Neural progenitor cell (in vitro differentiated cells): Measurements from ENCODE around the gene ARPC5. TPM values are rescaled to one million over a fixed set of nuclear protein-coding genes. Genes with fewer than 3 reads are reported as not detected.

ENCODE experiments used
- DNase-seq: peaks from one replicate; pipeline ENCODE4 v3.0.0-alpha.2; 2016; ENCODE audit warnings: low spot score
- H2AFZ ChIP-seq: fragments of 200-600 bp; sonication (generic); replicated peaks from 2 replicates; pipeline ENCODE4 v1.6.1; 2016; ENCODE audit warnings: antibody characterized with exemption
- H3F3A ChIP-seq: fragments of 200-600 bp; sonication (generic); 2 replicates; pipeline ENCODE4 v1.6.1; 2016; ENCODE audit warnings: antibody characterized with exemption, low read depth
- H3K27ac ChIP-seq: fragments of 200-600 bp; sonication (generic); 2 replicates; pipeline ENCODE4 v1.5.1; 2016; ENCODE audit warnings: mild to moderate bottlenecking
- H3K27me3 ChIP-seq: fragments of 200-600 bp; sonication (generic); 2 replicates; pipeline ENCODE4 v1.6.1; 2016; ENCODE audit warnings: mild to moderate bottlenecking, moderate library complexity
- H3K36me3 ChIP-seq: fragments of 200-600 bp; sonication (generic); 2 replicates; pipeline ENCODE4 v1.5.1; 2016
- H3K4me1 ChIP-seq: fragments of 200-600 bp; sonication (generic); 2 replicates; pipeline ENCODE4 v1.6.1; 2016; ENCODE audit warnings: mixed run types
- H3K4me2 ChIP-seq: fragments of 200-600 bp; sonication (generic); 2 replicates; pipeline ENCODE4 v1.6.1; 2016
- H3K4me3 ChIP-seq: fragments of 200-600 bp; sonication (generic); 2 replicates; pipeline ENCODE4 v1.5.1; 2016
- H3K79me2 ChIP-seq: fragments of 200-600 bp; sonication (generic); 2 replicates; pipeline ENCODE4 v1.6.1; 2016; ENCODE audit warnings: low read depth
- H3K9ac ChIP-seq: fragments of 200-600 bp; sonication (generic); 2 replicates; pipeline ENCODE4 v1.6.1; 2016
- H3K9me3 ChIP-seq: fragments of 200-600 bp; sonication (generic); 2 replicates; pipeline ENCODE4 v1.5.1; 2016; ENCODE audit warnings: low read depth
- H4K20me1 ChIP-seq: fragments of 200-600 bp; sonication (generic); 2 replicates; pipeline ENCODE4 v1.6.1; 2016; ENCODE audit warnings: low read depth
- H3K27ac Mint-ChIP-seq: 3 replicates; pipeline ENCODE4 v1.8.0; 2021; ENCODE audit warnings: mixed read lengths
- H3K27me3 Mint-ChIP-seq: 2 replicates; pipeline ENCODE4 v1.8.0; 2022; ENCODE audit warnings: low read depth, mild to moderate bottlenecking, inconsistent platforms, moderate library complexity, mixed read lengths; ENCODE audit not compliant: insufficient read depth
- H3K36me3 Mint-ChIP-seq: 3 replicates; pipeline ENCODE4 v1.8.0; 2021; ENCODE audit warnings: mixed read lengths
- H3K4me1 Mint-ChIP-seq: 3 replicates; pipeline ENCODE4 v1.8.0; 2021; ENCODE audit warnings: mixed read lengths
- H3K4me3 Mint-ChIP-seq: 3 replicates; pipeline ENCODE4 v1.8.0; 2021; ENCODE audit warnings: mild to moderate bottlenecking, moderate library complexity, mixed read lengths
- H3K9me3 Mint-ChIP-seq: 3 replicates; pipeline ENCODE4 v1.8.0; 2020; ENCODE audit warnings: mixed read lengths
- CTCF ChIP-seq: fragments of 200-600 bp; sonication (generic); IDR thresholded peaks from 2 replicates; pipeline ENCODE4 v1.5.1; 2017; ENCODE audit warnings: antibody characterized with exemption, mild to moderate bottlenecking
- EZH2 ChIP-seq: fragments of 200-600 bp; sonication (generic); IDR thresholded peaks from 2 replicates; pipeline ENCODE4 v1.6.1; 2017; ENCODE audit warnings: antibody characterized with exemption, mild to moderate bottlenecking, moderate library complexity
- EZH2phosphoT487 ChIP-seq: fragments of 200-600 bp; sonication (generic); IDR thresholded peaks from 2 replicates; pipeline ENCODE4 v1.6.1; 2017; ENCODE audit warnings: antibody characterized with exemption
- total RNA-seq: library from RNA; depleted of rRNA; stranded (reverse); fragments of >200 nt; gene quantifications from 2 replicates; pipeline ENCODE4 v1.2.3, GENCODE V29; 2015; ENCODE audit warnings: low replicate concordance

Gene ARPC5
- total RNA-seq, 1 donor from 2014 or later, result 131 TPM

GRCh38 chr1:183642166-183642565, 6.6 kb upstream of the ARPC5 start:
- H3F3A ChIP-seq, result peaks cover under 1% of the 10 kb centered on the region
- H4K20me1 ChIP-seq, result no peaks in the 10 kb centered on the region
- Mint-ChIP-seq H3K4me1 (peaks cover 13% of the 10 kb centered on the region), H3K9me3 (no peaks in the 10 kb centered on the region), H3K27ac (no peak overlapping the region), H3K27me3 (peaks cover 2% of the 10 kb centered on the region), H3K36me3 (no peaks in the 10 kb centered on the region), H3K4me3 (no peak overlapping the region)
- H3K9ac ChIP-seq, result no peak overlapping the region
- H3K9me3 ChIP-seq, result no peaks in the 10 kb centered on the region
- no peak overlapping the region for H3K27ac ChIP-seq
- H3K27me3 ChIP-seq, result peaks cover 10% of the 10 kb centered on the region
- no peaks in the 10 kb centered on the region for H3K4me1 ChIP-seq
- H3K79me2 ChIP-seq, result no peaks in the 10 kb centered on the region
- no peak overlapping the region for H3K4me3 ChIP-seq
- no peak overlapping the region for H2AFZ ChIP-seq
- no peak overlapping the region for H3K4me2 ChIP-seq
- no peak for DNase-seq
- H3K36me3 ChIP-seq, result no peaks in the 10 kb centered on the region
- TF ChIP-seq EZH2 (no peak), CTCF (no peak), EZH2phosphoT487 (no peak)

GRCh38 chr1:183640193-183640592, 4.6 kb upstream of the ARPC5 start:
- no peaks in the 10 kb centered on the region for H3K9me3 ChIP-seq
- no peaks in the 10 kb centered on the region for H3K36me3 ChIP-seq
- H3K4me3 ChIP-seq, result no peak overlapping the region
- no peak overlapping the region for H3K27ac ChIP-seq
- peaks cover 3% of the 10 kb centered on the region for H3K79me2 ChIP-seq
- H3K4me1 ChIP-seq, result no peaks in the 10 kb centered on the region
- H3F3A ChIP-seq, result peaks cover 18% of the 10 kb centered on the region
- no peaks in the 10 kb centered on the region for H4K20me1 ChIP-seq
- H3K4me2 ChIP-seq, result no peak overlapping the region
- DNase-seq, result no peak
- no peak overlapping the region for H3K9ac ChIP-seq
- Mint-ChIP-seq H3K9me3 (no peaks in the 10 kb centered on the region), H3K4me1 (peaks cover 21% of the 10 kb centered on the region), H3K36me3 (no peaks in the 10 kb centered on the region), H3K4me3 (no peak overlapping the region), H3K27ac (no peak overlapping the region), H3K27me3 (peaks cover 8% of the 10 kb centered on the region)
- H3K27me3 ChIP-seq, result peaks cover 19% of the 10 kb centered on the region
- TF ChIP-seq EZH2, result no peak
- no peak for TF ChIP-seq CTCF
- TF ChIP-seq EZH2phosphoT487, result no peak
- H2AFZ ChIP-seq, result no peak overlapping the region

- no peaks in the 10 kb centered on the region for H3K36me3 ChIP-seq
- peaks cover 17% of the 10 kb centered on the region for H3K79me2 ChIP-seq
- Mint-ChIP-seq H3K36me3 (no peaks in the 10 kb centered on the region), H3K27me3 (peaks cover 10% of the 10 kb centered on the region), H3K9me3 (no peaks in the 10 kb centered on the region), H3K4me1 (peaks cover 22% of the 10 kb centered on the region), H3K27ac (no peak overlapping the region), H3K4me3 (no peak overlapping the region)
- no peak for TF ChIP-seq EZH2
- no peak for TF ChIP-seq CTCF
- no peak for TF ChIP-seq EZH2phosphoT487
- H2AFZ ChIP-seq, result no peak overlapping the region
- no peaks in the 10 kb centered on the region for H3K9me3 ChIP-seq
- no peak for DNase-seq
- no peak overlapping the region for H3K27ac ChIP-seq
- peaks cover 10% of the 10 kb centered on the region for H4K20me1 ChIP-seq
- peaks cover 19% of the 10 kb centered on the region for H3K27me3 ChIP-seq
- H3K4me2 ChIP-seq, result no peak overlapping the region
- H3K4me3 ChIP-seq, result no peak overlapping the region
- peaks cover 24% of the 10 kb centered on the region for H3F3A ChIP-seq
- peaks cover 7% of the 10 kb centered on the region for H3K4me1 ChIP-seq
- no peak overlapping the region for H3K9ac ChIP-seq
These were observed 3.2 kb upstream of the ARPC5 start for GRCh38 chr1:183638649-183639387.
